Pons (tissue), 1 donor: ENCODE results near the gene BLACAT1.

Source experiments
- DNase-seq: peaks from one replicate; pipeline ENCODE4 v3.0.0-alpha.2; 2016; ENCODE audit warnings: low spot score

Gene BLACAT1

GRCh38 chr1:205454903-205455335 is 926 bp downstream of the BLACAT1 start:
- no peak for DNase-seq

DNA sequence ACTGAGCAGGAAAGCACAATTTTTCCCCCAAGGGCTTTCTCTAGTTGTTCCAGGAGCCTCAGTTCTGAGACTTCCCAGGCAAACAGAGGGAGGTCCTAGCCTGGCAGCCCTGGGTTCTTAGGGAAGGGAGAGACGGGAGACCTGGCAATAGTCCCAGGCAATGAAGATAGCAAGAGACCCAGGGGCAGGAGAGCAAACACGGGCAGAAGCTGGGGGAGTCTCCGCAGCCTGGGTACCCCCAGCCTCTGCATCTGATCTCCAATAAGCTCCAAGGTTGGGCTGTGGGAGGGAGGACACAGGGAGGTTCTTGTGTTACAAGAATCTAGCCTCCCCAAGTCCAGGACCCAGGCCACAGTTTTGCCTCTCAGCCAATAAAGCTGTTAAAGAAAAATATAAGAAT is 2.4 kb downstream of the BLACAT1 start:
- no peak for DNase-seq

- DNase-seq = no peak
Measured at GRCh38 chr1:205452933-205453332, 2.9 kb downstream of the BLACAT1 start.

DNA sequence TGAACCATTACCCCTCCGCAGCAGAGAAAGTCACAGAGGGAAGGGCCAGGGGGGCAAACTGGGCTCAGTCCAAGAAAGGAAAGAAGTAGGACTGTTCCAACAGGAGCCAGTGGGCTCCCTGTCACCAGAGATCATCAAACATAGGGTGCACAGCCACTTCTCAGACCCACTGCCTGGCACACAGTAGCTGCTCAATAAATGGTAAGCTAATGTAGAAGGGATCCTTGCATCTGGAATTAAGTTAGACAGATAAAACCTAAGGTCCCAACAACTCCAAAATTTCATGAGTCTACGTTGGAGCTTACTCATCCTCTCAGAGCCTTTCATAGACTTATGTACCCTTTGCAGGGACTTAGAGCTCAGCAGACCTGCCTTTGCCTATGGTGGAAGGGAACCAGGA is 3.5 kb downstream of the BLACAT1 start:
- no peak for DNase-seq

DNA sequence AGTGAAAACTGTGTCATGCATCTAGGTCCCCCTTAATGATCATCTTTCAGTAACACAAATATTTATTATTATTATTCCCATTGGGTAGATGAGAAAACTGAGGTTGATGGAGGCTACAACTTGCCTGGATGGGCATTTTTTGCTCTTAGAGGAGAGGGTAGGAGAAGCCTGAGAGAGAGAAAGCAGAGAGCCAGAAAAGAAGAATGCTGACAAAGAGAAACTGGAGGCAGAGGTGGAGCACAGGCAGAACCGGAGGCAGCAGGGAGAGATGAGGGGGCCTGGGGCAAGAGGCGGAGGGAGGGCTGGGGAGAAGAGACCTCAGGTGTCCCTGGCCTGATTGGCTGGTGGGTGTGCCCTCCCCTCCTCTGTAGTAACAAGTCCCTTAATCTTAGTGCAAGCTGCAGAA is 4.1 kb downstream of the BLACAT1 start:
- DNase-seq = no peak

DNA sequence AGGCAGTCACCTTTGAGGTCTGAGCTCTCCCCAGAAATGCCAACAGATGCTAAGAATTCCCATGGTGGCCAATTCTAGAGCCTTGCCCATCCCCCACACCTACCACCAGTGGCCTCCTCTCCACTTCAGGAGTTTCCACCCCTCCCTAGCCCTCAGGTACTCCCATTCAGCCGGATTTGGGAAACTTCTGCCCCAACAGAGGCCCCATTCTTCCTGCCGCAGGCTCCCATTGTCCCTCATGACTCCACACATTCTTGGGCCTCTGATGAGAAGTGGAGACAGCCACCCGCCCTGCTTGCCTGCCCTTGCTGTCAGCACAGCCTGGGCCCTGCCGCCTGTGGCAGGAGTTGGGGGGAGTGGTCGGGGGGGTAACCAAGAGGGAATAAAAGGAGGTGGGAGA is 4.6 kb downstream of the BLACAT1 start:
- no peak for DNase-seq

- DNase-seq = no peak
Measured at GRCh38 chr1:205450448-205450847, 5.4 kb downstream of the BLACAT1 start.

DNA sequence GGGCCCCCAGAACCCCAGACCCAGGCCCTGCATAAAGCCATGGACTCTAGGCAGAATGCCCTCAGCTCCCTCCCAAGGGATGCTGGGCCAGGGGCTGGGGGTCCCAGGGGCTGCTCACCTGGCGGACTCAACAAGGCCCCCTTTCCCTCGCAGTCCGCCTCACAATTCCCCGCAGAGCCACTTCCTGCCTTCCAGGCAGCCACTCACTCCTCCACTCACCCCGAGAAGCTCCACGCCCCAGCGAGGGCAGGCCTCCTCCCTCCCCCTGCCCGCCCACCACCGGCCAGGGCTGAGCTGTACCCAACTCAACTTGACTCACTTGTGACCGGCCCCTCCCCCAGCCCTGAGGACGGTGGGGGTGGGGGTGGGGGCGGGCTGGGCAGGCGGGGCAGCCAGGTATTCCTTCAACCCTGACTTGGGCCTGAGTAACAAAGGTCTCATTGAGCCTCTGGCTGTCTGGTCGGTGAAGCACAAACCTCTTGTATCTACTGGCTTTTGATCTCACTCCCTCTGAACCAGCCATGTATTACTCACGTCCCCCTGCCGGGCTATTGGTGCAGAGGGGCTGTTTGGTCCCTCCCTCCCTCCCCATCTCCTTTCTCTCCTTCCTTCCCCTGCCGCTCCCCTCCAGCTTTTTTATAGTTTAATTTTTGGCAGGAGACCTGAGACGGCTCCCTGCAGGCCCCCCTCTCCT is 5.9 kb downstream of the BLACAT1 start:
- DNase-seq = no peak

DNA sequence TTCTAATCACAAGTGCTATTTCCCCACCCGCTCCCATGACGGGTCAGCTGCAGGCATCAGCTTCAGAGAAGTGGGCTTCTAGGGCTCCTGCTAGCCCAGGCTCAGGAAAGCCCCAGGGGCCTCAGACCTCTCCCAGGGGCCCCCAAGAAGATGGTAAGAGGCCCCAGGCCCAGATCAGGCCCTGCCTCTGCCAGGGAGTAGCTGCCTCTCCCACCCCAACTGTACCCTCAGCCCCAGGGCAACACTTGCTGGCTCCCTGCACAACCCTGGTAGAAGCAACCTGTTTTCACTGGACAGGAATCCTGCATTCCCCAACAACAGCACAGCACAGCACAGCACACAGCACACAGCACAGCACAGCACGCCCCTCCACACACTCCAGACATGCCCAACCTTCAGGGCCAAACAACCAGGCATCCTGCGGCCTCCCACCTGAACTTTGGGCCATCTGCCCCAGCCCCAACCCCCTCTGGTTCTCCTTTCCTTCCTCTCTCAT is 6.5 kb downstream of the BLACAT1 start:
- DNase-seq = no peak

DNA sequence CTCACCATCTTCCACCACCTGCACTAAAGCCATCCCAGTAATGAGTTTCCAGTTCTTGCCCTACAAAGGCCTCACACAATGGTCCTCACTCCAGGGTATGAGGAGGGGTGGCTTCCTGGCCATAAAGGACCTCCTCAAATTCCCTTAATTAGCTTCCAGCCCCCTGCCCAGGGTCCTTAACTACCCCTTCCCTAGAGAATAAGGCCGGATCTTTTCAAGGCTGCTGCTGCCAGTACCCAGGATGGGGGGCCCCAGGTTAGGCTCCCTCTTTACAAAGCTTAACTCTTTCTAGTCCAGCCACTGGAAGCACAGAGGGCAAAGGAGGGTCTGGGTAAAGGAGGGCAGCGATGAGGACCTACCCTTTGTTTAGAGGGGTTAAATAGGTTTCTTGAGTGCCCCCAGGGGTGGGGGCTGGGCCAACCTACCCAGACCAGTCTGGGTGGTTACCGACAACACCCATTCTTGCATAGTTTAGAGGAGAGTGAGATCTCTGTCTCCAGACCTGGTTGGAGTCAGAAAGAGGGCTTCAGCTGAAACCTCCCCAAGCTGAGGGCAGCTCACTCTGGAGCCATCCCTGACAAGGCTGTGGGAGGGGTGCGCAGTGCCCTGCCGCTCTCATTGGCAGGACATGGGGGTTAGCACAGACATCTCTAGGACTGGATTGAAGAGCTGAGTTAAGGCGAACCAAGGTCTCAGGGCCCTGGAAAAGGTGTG is 7.1 kb downstream of the BLACAT1 start:
- DNase-seq = no peak

- DNase-seq = no peak
Measured at GRCh38 chr1:205447457-205448341, 8.1 kb downstream of the BLACAT1 start.

- DNase-seq = no peak
Measured at GRCh38 chr1:205446828-205447227, 9.0 kb downstream of the BLACAT1 start.

DNA sequence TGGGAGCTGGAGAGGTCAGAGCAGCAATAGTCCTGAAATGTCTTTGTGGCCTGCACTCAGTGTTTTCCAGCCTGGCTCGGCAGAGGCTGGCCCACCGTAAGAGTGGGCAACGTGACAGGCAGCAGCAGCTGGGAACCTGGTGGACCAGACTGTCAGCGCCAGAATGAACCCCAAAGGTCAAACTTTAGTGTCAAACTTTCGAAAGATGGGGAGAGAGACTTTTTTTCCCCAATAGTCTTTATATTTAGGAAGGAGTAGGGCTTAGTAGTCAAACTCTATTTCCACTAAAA is 10.3 kb downstream of the BLACAT1 start:
- no peak for DNase-seq

- DNase-seq = peak; percentile 69
Measured at GRCh38 chr1:205444931-205445645, 10.8 kb downstream of the BLACAT1 start.

DNA sequence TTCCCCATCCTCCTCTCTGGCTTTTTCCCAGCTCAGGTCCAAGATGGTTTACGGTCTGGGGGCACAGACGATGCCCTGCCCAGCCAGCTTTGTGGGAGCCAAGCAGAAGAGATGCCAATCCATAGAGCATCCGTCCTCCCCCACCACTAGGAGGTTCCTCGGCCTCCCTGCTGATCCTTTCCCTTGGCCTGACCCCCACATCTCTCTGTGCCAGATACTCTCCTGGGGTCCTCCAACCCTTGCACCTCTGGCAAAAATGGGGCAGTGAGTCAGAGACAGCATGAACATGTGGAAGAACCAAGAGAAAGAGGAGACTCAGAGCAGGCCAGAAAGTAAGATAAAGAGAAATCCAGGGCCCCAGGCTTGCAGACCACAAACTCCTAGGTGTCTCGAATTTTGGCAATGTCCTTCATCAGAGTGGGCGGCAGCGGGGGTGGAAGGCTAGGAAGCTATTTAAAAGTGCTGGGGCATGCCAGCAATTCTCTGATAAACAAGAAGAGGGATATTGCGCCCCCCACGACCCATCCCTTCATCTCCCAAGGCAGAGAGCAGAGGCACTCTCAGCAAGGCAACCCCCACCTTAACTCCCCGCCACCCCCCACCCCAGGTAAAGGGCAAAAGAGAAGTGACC is 11.4 kb downstream of the BLACAT1 start:
- DNase-seq = no peak

- DNase-seq = no peak
Measured at GRCh38 chr1:205443585-205444299, 12.1 kb downstream of the BLACAT1 start.

GRCh38 chr1:205442051-205442725 is 13.7 kb downstream of the BLACAT1 start:
- DNase-seq = no peak

- DNase-seq = no peak
Measured at GRCh38 chr1:205441716-205442050, 14.2 kb downstream of the BLACAT1 start.

DNA sequence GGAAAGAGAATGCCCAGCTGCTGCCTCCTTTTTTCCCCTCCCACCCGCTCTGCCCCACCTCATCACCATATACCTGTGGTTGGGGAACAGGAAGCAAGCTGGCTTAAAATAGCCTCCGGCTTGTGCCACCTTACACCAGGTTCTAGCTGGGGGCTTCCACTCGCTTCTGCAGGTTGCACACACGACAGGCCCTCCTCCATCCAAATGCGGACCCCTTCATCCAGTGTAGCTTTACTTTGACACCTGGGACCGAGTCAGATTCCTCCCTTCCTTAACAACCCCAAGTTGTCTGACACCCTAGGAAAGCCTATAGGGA is 14.6 kb downstream of the BLACAT1 start:
- DNase-seq = no peak

DNA sequence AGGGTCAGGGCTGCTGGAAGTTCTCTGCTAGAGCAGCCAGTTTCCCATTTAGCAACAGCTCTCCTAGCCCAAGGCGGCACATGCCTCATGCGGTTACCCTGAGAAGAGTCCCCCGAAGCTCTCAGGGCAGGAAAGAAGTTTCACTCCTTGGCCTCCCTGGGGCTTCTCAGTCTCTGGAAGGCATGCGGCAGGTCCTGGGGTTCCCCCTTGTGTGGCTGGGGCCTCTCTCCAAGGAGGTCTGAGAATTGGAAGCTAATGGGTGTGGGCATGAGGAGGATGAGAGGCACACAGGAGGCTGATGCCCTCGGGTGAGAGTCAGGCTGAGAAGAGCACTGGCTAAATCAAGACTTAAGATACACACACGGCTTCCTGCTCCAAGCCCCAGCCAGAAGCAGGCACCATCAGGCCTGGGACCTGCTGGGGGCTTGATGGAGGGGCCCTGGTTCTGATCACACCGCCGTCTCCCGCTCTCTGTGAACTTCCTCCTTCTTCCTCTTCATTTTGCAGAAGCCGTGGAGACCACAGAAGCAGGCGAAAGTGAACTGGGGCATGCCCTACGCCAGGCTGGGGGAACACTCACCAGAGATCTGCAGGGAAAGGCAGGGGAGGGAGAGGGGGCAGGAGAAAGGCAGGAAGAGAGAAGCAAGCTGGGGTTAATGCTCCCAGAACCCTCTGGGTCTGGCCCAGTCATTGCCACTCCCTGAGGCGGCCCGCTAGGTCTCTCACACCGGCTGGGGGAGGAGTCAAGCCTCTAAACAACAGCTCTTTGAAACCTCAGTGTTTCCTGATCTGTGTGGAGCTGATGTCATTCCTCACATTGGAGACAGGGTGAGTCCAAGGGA is 15.1 kb downstream of the BLACAT1 start:
- peak; percentile 88 for DNase-seq
